Tongue (tissue), 2 donors: ENCODE data around the gene ZFP69. TPM values are rescaled to one million over a fixed set of nuclear protein-coding genes. Genes with fewer than 3 reads are reported as not detected.

ENCODE experiments used
- DNase-seq: peaks from one replicate; pipeline ENCODE4 v3.0.0-alpha.2; 2015
- total RNA-seq: library from RNA; depleted of rRNA; stranded (reverse); fragments of >200 nt; gene quantifications from one replicate; pipeline ENCODE4 v1.2.3, GENCODE V29; 2014

The ZFP69 gene
- total RNA-seq, 1 donor from 2014 or later = 3.0 TPM

GRCh38 chr1:40508375-40509341, 31.6 kb downstream of the ZFP69 start, which contains the start of gene EXO5:
Gene EXO5, plus strand, starts transcription at chr1:40508767. Its CDS starts 5,778 bp downstream, at chr1:40514545.
- peak; percentile 90 for DNase-seq

GRCh38 chr1:40519517-40519916, 42.4 kb downstream of the ZFP69 start:
- DNase-seq = no peak

- no peak for DNase-seq
Measured at GRCh38 chr1:40530735-40531380, 53.8 kb downstream of the ZFP69 start.

- peak; percentile 97 for DNase-seq
Measured at GRCh38 chr1:40531381-40532061, 54.4 kb downstream of the ZFP69 start, which contains the start of gene ZNF684. Gene ZNF684, plus strand, starts transcription at chr1:40531637. Its CDS starts 1,530 bp downstream, at chr1:40533167.

- no peak for DNase-seq
Measured at GRCh38 chr1:40532062-40532389, 54.9 kb downstream of the ZFP69 start.

- peak; percentile 57 for DNase-seq
Measured at GRCh38 chr1:40532844-40533424, 55.8 kb downstream of the ZFP69 start.

GRCh38 chr1:40534589-40534988, 57.5 kb downstream of the ZFP69 start:
- no peak for DNase-seq

- no peak for DNase-seq
Measured at GRCh38 chr1:40535732-40536131, 58.6 kb downstream of the ZFP69 start.

GRCh38 chr1:40539338-40539737, 62.2 kb downstream of the ZFP69 start:
- DNase-seq = no peak

Other genes with a start within 250 kb of the ZFP69 start
- not detected for gene TMCO2, start 229.4 kb upstream of the ZFP69 start, total RNA-seq
- gene ZMPSTE24, start 219.1 kb upstream of the ZFP69 start, total RNA-seq = 51.1 TPM
- gene COL9A2, start 160.0 kb upstream of the ZFP69 start, total RNA-seq = 6.5 TPM
- 8.8 TPM for gene SMAP2, start 103.6 kb upstream of the ZFP69 start, total RNA-seq
- gene ZFP69B, start 26.8 kb upstream of the ZFP69 start, total RNA-seq = 1.5 TPM
- gene EXO5, start 31.5 kb downstream of the ZFP69 start, total RNA-seq = 13.3 TPM
- gene ZNF684, start 54.3 kb downstream of the ZFP69 start, total RNA-seq = 2.3 TPM
- gene RIMS3, start 188.4 kb downstream of the ZFP69 start, total RNA-seq = 1.7 TPM
- 51.2 TPM for gene NFYC, start 214.4 kb downstream of the ZFP69 start, total RNA-seq